Fibroblast of the aortic adventitia (primary cell): ENCODE data around the gene PPP1R12A. TPM values are rescaled to one million over a fixed set of nuclear protein-coding genes. Genes with fewer than 3 reads are reported as not detected.
A peak's percentile ranks its signal among the peaks of the same experiment; 100 is the strongest.

Experiments used
- DNase-seq: peaks from one replicate; pipeline ENCODE4 v3.0.0-alpha.2; 2010; ENCODE audit warnings: low read depth
- H3K4me3 ChIP-seq: 2 replicates; pipeline ENCODE4 v1.5.1; 2011; ENCODE audit warnings: low read depth, mild to moderate bottlenecking, control low read depth, low read length, moderate library complexity
- CTCF ChIP-seq: IDR thresholded peaks from 2 replicates; pipeline ENCODE4 v1.5.1; 2011; ENCODE audit warnings: mild to moderate bottlenecking, low read length, control low read depth, inconsistent platforms; ENCODE audit not compliant: insufficient read depth
- total RNA-seq: library from RNA; depleted of rRNA; stranded (reverse); fragments of >200 nt; gene quantifications from 2 replicates; pipeline ENCODE4 v1.2.3, GENCODE V29; 2012; ENCODE audit warnings: low replicate concordance

PPP1R12A gene
- total RNA-seq, 1 donor = 119 TPM

- DNase-seq = no peak
- H3K4me3 ChIP-seq = no peak overlapping the region
- no peak for TF ChIP-seq CTCF
Observed at GRCh38 chr12:79848339-79848738, 86.6 kb downstream of the PPP1R12A start.

- DNase-seq = no peak
- H3K4me3 ChIP-seq = no peak overlapping the region
- no peak for TF ChIP-seq CTCF
Observed at GRCh38 chr12:79847417-79847816, 87.5 kb downstream of the PPP1R12A start.

- DNase-seq = peak; percentile 80
- no peak for TF ChIP-seq CTCF
- no peak overlapping the region for H3K4me3 ChIP-seq
Observed at GRCh38 chr12:79844693-79845092, 90.2 kb downstream of the PPP1R12A start.

- DNase-seq = no peak
- TF ChIP-seq CTCF = no peak
- H3K4me3 ChIP-seq = no peak overlapping the region
Observed at GRCh38 chr12:79843978-79844377, 90.9 kb downstream of the PPP1R12A start.

GRCh38 chr12:79842630-79843029 lies 92.3 kb downstream of the PPP1R12A start:
- H3K4me3 ChIP-seq = no peak overlapping the region
- no peak for TF ChIP-seq CTCF
- DNase-seq = no peak

GRCh38 chr12:79841878-79842265 lies 93.0 kb downstream of the PPP1R12A start:
- no peak overlapping the region for H3K4me3 ChIP-seq
- no peak for DNase-seq
- no peak for TF ChIP-seq CTCF

- no peak for TF ChIP-seq CTCF
- no peak overlapping the region for H3K4me3 ChIP-seq
- peak; percentile 35 for DNase-seq
Observed at GRCh38 chr12:79841248-79841877, 93.5 kb downstream of the PPP1R12A start.
